Ascending aorta (tissue), 2 donors: ENCODE data around the gene TMBIM1. TPM values are rescaled to one million over a fixed set of nuclear protein-coding genes. Genes with fewer than 3 reads are reported as not detected.

Experiments used
- DNase-seq, 2 donors: peaks; one replicate each; pipeline ENCODE4 v3.0.0-alpha.2; 2019; ENCODE audit warnings: low spot score in 2 of 2
- H3K27ac ChIP-seq, 2 donors: fragments of 200-600 bp; sonication (generic); one replicate each; pipeline ENCODE4 v1.5.1; 2016 to 2017; ENCODE audit warnings: mild to moderate bottlenecking in 1 of 2
- H3K27me3 ChIP-seq: fragments of 200-600 bp; sonication (generic); one replicate; pipeline ENCODE4 v1.5.1; 2017
- H3K36me3 ChIP-seq, 2 donors: fragments of 200-600 bp; sonication (generic); one replicate each; pipeline ENCODE4 v1.5.1; 2016
- H3K4me1 ChIP-seq, 2 donors: fragments of 200-600 bp; sonication (generic); one replicate each; pipeline ENCODE4 v1.5.1; 2016 to 2017; ENCODE audit warnings: mild to moderate bottlenecking in 1 of 2
- H3K4me3 ChIP-seq, 2 donors: fragments of 200-600 bp; sonication (generic); one replicate each; pipeline ENCODE4 v1.5.1; 2016 to 2017; ENCODE audit warnings: mild to moderate bottlenecking in 1 of 2
- H3K9me3 ChIP-seq, 2 donors: fragments of 200-600 bp; sonication (generic); one replicate each; pipeline ENCODE4 v1.5.1; 2016
- intact Hi-C: fragments of 100-400 bp; cut with DNase I; formaldehyde crosslinking; loops from one replicate; pipeline ENCODE4 v1.15.1; 2023
- total RNA-seq: library from RNA; depleted of rRNA; stranded (reverse); fragments of >200 nt; gene quantifications from one replicate; pipeline ENCODE4 v1.1.0, GENCODE V29; 2016
- TF ChIP-seq, protein P1 (sequence below), 3 experiments: fragments of 200-600 bp in 2 of 3; fragments of 450-650 bp in 1 of 3; sonication (generic) in 2 of 3; IDR thresholded peaks; one replicate each; pipeline ENCODE4 v1.5.1; 2016 to 2019; ENCODE audit warnings: antibody characterized with exemption in 3 of 3, mild to moderate bottlenecking in 1 of 3, moderate library complexity in 1 of 3

The TMBIM1 gene
- total RNA-seq, 1 donor from 2014 or later: 320 TPM

DNA sequence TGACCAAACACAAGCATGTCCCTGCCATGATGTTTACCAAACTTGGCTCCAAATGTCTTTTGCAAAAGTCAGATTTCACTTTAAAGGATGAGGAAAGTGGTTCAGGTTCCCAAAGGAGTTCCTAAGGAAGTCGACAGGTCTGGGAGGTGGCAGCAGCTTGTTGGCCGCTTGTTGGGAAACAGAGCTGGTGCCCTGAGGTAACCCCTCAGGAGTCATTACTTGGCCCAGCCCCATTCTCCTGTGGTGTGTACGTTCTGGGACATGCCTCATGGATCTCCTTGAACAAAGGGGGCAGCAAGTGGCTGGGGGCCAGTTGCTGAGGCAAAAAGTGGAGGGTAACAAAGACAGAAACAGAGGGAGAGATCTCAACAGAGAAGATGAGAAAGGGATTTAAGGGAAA is 10.9 kb downstream of the TMBIM1 start:
- Histone ChIP-seq H3K4me3 (peak overlapping the region in 1 of 2 donors; percentile 68), H3K27me3 (no peaks in the 10 kb centered on the region), H3K9me3 (no peaks in the 10 kb centered on the region), H3K36me3 (peaks cover 54 to 66% of the 10 kb centered on the region in 2 donors), H3K4me1 (peaks cover 38 to 60% of the 10 kb centered on the region in 2 donors), H3K27ac (peak overlapping the region; percentile 98 to 99)
- TF ChIP-seq, protein P1, sequence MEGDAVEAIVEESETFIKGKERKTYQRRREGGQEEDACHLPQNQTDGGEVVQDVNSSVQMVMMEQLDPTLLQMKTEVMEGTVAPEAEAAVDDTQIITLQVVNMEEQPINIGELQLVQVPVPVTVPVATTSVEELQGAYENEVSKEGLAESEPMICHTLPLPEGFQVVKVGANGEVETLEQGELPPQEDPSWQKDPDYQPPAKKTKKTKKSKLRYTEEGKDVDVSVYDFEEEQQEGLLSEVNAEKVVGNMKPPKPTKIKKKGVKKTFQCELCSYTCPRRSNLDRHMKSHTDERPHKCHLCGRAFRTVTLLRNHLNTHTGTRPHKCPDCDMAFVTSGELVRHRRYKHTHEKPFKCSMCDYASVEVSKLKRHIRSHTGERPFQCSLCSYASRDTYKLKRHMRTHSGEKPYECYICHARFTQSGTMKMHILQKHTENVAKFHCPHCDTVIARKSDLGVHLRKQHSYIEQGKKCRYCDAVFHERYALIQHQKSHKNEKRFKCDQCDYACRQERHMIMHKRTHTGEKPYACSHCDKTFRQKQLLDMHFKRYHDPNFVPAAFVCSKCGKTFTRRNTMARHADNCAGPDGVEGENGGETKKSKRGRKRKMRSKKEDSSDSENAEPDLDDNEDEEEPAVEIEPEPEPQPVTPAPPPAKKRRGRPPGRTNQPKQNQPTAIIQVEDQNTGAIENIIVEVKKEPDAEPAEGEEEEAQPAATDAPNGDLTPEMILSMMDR (IDR thresholded peaks at IDR 0.05): no peak
- peak in 1 of 2 donors; percentile 84 for DNase-seq
- intact Hi-C loops: no loop called here

DNA sequence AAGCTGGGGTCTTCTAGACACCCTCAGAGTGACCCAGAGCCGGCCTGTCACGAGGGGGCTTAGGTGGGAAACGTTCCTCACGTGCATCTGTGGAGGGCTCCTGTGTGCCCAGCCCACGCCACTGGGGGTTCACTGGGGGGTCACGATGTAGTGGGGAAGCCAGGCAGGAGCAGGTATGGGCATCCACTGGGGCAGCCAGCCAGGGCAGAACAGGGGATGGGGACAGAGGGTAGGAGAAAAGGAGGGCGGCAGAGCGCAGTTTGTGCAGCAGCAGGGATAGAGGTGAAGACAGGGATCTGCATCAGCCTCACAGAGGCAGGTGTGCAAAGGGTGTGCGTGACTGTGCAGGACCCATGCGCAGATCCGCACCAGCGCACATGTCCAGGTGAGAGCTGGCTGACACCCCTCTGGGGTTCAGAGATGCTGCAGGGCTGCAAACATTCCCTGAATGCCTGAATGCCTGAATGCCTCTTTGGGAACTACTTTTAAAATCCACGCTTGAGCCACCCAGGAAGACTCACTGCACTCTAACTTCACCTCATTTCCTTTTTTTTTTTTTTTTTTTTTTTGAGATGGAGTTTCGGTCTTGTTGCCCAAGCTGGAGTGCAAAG is 11.9 kb downstream of the TMBIM1 start:
- intact Hi-C loops: no loop called here
- Histone ChIP-seq H3K36me3 (peaks cover 65 to 77% of the 10 kb centered on the region in 2 donors), H3K4me1 (peaks cover 32 to 52% of the 10 kb centered on the region in 2 donors), H3K9me3 (no peaks in the 10 kb centered on the region), H3K27me3 (no peaks in the 10 kb centered on the region), H3K27ac (peak overlapping the region; percentile 80 to 98), H3K4me3 (no peak overlapping the region)
- TF ChIP-seq, protein P1 (IDR thresholded peaks at IDR 0.05): no peak
- no peak for DNase-seq

DNA sequence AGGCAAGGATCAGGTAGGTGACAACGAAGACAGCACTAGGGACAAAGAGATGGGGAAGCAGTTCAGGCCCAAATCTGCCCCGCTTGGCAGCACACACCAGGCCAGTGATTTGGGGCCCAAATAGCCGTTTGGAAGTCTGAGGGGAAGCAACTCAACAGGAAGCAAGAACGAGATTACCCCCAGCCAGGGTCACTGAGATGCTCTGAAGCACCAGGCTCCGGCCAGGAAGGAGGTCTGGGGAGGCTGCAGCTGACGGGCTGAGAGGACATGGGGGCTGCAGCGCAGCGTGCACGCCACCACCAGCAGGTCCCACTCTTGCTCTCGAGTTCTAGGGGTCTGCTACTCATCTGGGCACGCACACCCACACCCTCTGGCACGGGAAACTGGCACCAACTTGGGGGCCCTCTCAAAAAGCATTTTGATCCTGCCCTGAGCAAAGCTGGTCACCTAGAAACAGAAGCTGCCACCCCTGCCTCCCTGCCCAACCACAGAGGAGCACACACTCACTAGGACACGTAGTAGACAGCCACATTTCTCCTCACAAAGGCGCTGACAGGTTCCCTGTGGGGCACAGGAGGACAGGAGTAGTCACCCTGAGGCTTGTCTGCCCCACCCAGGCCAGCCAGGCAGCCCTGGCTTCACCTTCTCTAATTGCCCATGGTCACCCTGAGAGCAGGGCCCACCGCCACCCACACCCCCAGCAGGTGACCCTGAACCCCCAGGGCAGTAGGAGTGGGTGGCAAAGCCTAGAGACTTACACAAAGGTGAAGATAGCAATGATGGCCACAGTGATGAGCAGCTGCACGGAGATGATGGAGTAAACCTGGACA is 13.6 kb downstream of the TMBIM1 start:
- intact Hi-C loops: no loop called here
- TF ChIP-seq, protein P1 (IDR thresholded peaks at IDR 0.05): no peak
- Histone ChIP-seq H3K36me3 (peaks cover 81 to 93% of the 10 kb centered on the region in 2 donors), H3K4me1 (peaks cover 18 to 38% of the 10 kb centered on the region in 2 donors), H3K4me3 (no peak overlapping the region), H3K27ac (peak overlapping the region; percentile 80 to 98), H3K27me3 (no peaks in the 10 kb centered on the region), H3K9me3 (no peaks in the 10 kb centered on the region)
- DNase-seq: no peak

DNA sequence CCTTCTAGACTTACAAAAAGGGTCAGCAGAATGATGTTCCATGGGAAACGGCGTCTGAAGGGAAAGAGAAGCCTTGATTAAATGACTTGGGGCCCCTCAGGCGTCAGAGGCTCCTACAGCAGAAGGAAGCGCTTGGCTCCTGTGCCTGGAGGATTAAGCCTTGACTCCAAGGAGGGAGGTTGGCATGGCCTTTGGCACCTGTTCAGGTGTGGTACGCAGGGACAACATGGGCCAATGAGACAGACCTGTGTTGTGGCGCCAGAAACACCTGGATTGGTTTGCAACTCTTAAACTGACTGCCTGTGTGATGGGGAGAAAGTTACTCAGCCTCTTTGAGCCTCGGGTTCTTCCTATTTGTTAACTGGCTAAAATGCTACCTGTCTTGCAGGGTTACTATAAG is 14.4 kb downstream of the TMBIM1 start:
- Histone ChIP-seq H3K9me3 (no peaks in the 10 kb centered on the region), H3K27me3 (no peaks in the 10 kb centered on the region), H3K4me1 (peaks cover 11 to 35% of the 10 kb centered on the region in 2 donors), H3K27ac (peak overlapping the region; percentile 71 to 80), H3K36me3 (peaks cover 82 to 88% of the 10 kb centered on the region in 2 donors), H3K4me3 (no peak overlapping the region)
- no peak for DNase-seq
- intact Hi-C loops: no loop called here
- TF ChIP-seq, protein P1 (IDR thresholded peaks at IDR 0.05): no peak

DNA sequence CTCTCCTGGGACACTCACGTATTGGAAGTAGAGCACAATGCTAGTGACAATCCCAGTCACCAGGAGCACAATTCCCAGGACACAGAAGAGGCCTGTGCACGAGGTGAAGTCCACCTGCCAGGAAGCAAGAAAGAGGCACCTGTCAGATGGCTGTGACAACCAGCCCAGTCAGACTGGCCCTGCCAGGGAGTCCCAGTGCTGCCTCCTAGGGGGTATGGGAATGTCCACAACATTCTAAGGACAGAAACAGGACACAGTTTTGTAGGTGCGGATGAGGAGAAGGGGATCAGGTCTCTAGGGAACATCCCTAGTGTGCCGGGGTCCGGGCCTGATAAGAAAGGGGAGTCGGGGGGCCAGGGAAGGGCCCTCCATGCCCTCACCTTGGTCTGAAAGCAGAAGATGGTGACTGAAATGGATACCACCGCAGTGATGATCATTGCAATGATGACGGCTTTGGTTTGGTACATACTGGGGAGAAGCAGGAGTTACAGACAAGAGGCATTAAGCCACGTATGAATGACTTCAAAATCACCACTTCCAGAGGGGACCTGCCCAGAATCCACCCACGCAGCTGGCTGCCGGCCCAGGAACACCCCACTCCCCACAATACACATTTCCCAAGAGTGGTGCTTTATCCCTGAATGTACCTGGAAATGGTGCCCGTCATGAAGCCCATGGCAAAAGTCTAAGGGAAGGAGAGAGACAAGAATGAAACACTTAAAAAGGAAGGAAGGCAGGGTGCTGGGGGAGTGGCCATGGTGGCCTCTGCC is 15.1 kb downstream of the TMBIM1 start:
- Histone ChIP-seq H3K36me3 (peaks cover 82 to 87% of the 10 kb centered on the region in 2 donors), H3K27ac (peak overlapping the region; percentile 71 to 80), H3K4me3 (no peak overlapping the region), H3K27me3 (no peaks in the 10 kb centered on the region), H3K4me1 (peaks cover 9 to 33% of the 10 kb centered on the region in 2 donors), H3K9me3 (no peaks in the 10 kb centered on the region)
- TF ChIP-seq, protein P1 (IDR thresholded peaks at IDR 0.05): no peak
- no peak for DNase-seq
- intact Hi-C loops: no loop called here
